GM06990 (cell line): ENCODE measurements around the gene PDE5A.

ENCODE experiments used
- DNase-seq: peaks from one replicate; pipeline ENCODE4 v3.0.0-alpha.2; 2011; ENCODE audit not compliant: insufficient read length; ENCODE audit errors: extremely low read depth
- H3K27me3 ChIP-seq: replicated peaks from 2 replicates; pipeline ENCODE4 v1.6.0; 2011; ENCODE audit warnings: low read length; ENCODE audit not compliant: control insufficient read depth, insufficient read depth
- H3K36me3 ChIP-seq: 2 replicates; pipeline ENCODE4 v1.5.1; 2011; ENCODE audit warnings: low read length; ENCODE audit not compliant: control insufficient read depth, insufficient read depth
- H3K4me3 ChIP-seq: replicated peaks from 2 replicates; pipeline ENCODE4 v1.5.1; 2011; ENCODE audit warnings: low read depth, mild to moderate bottlenecking, control low read depth, low read length
- TF ChIP-seq, protein P1 (sequence below): IDR thresholded peaks from 2 replicates; pipeline ENCODE4 v1.5.1; 2011; ENCODE audit warnings: low read length, control low read depth, mild to moderate bottlenecking, inconsistent platforms; ENCODE audit not compliant: insufficient read depth, poor library complexity, severe bottlenecking

Gene PDE5A

DNA sequence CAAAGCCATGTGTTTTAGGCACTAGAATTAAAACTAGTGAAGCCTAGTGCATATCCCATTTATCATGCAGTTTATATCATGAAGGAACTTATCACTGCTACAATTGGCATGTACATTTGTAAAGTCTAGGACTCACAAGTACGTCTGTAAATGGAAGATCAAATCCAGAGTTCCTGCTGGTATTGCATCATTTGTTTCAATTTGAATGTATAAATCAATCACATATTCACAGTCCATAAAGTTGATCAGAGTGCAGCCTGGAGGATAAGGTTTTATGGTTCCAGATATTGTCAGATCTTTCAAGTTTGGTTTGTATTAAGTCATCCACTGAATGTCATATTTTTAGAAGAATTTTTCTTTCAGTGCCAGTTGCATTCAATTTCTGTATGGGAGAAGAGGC lies 32.6 kb upstream of the PDE5A start:
- no peaks in the 10 kb centered on the region for H3K36me3 ChIP-seq
- H3K27me3 ChIP-seq, result no peaks in the 10 kb centered on the region
- no peak overlapping the region for H3K4me3 ChIP-seq
- no peak for DNase-seq
- TF ChIP-seq, protein P1, sequence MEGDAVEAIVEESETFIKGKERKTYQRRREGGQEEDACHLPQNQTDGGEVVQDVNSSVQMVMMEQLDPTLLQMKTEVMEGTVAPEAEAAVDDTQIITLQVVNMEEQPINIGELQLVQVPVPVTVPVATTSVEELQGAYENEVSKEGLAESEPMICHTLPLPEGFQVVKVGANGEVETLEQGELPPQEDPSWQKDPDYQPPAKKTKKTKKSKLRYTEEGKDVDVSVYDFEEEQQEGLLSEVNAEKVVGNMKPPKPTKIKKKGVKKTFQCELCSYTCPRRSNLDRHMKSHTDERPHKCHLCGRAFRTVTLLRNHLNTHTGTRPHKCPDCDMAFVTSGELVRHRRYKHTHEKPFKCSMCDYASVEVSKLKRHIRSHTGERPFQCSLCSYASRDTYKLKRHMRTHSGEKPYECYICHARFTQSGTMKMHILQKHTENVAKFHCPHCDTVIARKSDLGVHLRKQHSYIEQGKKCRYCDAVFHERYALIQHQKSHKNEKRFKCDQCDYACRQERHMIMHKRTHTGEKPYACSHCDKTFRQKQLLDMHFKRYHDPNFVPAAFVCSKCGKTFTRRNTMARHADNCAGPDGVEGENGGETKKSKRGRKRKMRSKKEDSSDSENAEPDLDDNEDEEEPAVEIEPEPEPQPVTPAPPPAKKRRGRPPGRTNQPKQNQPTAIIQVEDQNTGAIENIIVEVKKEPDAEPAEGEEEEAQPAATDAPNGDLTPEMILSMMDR, result no peak

DNA sequence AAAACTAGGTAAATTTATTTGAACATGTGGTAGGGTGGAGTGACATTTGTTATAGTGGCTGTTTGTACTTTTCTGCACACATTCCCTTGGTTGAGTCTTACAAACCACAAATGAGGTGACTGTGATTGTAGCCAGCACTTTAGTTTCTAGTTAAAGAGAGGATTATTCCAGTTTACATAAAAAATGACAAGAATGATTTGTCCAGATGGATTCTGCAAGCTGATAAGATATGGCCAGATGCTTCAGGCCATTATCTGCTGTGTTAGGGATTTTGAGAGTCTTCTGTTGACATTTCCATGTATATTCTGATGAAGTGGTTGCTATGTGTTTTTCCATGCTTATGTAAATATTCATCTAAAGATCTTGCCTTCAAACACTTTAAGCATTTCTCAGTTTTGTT lies 31.0 kb upstream of the PDE5A start:
- Histone ChIP-seq H3K4me3 (no peak overlapping the region), H3K36me3 (no peaks in the 10 kb centered on the region), H3K27me3 (no peaks in the 10 kb centered on the region)
- TF ChIP-seq, protein P1, result no peak
- no peak for DNase-seq

DNA sequence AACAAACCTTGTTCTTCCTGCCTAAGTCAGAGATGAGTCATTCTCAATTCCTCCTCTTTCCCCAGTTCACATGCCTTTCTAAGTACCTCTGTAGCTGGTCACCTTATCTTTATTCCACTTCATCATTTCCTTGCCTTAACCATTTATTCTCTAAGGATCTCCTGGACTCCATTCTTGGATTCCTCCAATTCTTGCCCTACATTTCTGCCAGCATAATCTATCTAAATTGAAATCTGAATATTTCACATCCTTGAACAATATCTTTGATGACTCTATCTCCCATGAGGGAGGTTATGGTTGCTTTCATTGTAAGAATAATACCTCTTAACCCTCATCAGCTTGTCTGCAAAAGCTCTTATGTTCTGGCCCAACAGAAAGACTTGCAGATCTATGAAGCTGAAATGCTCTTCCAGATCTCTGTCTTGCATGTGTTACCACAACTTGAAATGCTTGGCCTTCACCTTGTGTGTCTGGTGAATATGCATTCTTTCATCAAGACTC lies 28.6 kb upstream of the PDE5A start:
- TF ChIP-seq, protein P1, result no peak
- no peak overlapping the region for H3K4me3 ChIP-seq
- no peaks in the 10 kb centered on the region for H3K36me3 ChIP-seq
- DNase-seq, result no peak
- H3K27me3 ChIP-seq, result no peaks in the 10 kb centered on the region

DNA sequence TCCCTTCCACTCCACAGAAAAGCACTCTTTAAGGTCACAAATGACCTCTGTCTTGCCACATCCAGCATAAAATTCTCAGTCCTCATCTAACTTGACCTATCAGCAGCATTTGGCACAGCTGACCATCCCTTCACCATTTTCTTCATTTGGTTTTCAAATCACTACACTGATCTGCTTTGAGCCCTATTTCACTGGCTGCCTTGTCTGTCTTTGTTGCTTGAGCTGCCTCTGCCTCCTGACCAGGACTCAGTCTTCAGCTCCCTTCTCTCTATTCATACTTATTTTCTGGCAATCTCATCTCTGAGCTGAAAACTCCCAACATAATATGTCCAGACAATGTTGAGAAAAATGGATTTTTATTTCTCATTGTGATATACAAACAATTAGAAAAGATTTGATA lies 27.7 kb upstream of the PDE5A start:
- DNase-seq, result no peak
- TF ChIP-seq, protein P1, result no peak
- no peaks in the 10 kb centered on the region for H3K36me3 ChIP-seq

DNA sequence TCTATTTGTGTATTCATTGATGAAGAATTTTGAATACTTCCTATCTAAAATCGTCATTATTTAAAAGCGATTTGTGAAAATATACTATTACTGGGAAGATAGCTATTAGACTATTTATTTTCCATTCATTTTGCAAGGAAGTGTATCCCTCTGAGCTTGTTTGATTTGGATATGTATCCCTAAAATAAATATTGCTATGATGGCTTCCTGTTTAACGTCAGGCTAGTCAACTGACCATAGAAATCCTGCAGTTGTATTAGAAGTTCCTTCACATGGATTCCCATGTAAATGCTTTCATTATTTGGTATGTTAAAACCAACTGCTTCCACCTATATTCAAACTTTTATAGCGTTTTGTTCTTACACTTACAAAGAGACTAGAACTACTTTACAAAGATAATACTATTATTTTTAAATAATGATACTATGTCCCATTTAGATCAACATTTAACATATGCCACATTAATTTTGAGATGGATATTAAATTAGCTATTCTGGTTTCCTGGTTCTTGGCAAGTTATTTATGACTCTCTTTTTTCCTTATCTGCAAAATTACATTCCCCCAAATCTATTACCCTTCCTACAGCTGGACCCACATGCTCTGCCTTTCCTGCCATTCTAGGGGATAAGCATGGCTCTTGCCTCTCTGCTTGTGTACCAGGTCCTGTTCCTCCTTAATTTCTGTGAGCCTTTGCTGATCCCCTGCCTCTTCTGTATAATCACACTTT lies 26.7 kb upstream of the PDE5A start:
- no peaks in the 10 kb centered on the region for H3K36me3 ChIP-seq
- no peak overlapping the region for H3K4me3 ChIP-seq
- no peaks in the 10 kb centered on the region for H3K27me3 ChIP-seq
- TF ChIP-seq, protein P1, result no peak
- DNase-seq, result no peak

More for the DNA sequence above, 27.7 kb upstream of the PDE5A start:
- Histone ChIP-seq H3K4me3 (no peak overlapping the region), H3K27me3 (no peaks in the 10 kb centered on the region)
